Gastroesophageal sphincter (tissue), 4 donors: ENCODE data around the gene MGARP. TPM values are rescaled to one million over a fixed set of nuclear protein-coding genes. Genes with fewer than 3 reads are reported as not detected.
A peak's percentile ranks its signal among the peaks of the same experiment; 100 is the strongest.

Experiments used
- ATAC-seq: fragments of 150-250 bp; one replicate; pipeline ENCODE4 v1.9.1; 2016; ENCODE audit warnings: mild to moderate bottlenecking, moderate library complexity
- H3K27ac ChIP-seq, 4 donors: fragments of 200-600 bp; sonication (generic) in 3 of 4; 1 replicate in 3 of 4; 2 replicates in 1 of 4; pipeline ENCODE4 v1.5.1; 2016 to 2019
- H3K27me3 ChIP-seq: fragments of 200-600 bp; sonication (generic); one replicate; pipeline ENCODE4 v1.5.1; 2019
- H3K36me3 ChIP-seq, 2 donors: fragments of 200-600 bp; sonication (generic); one replicate each; pipeline ENCODE4 v1.5.1; 2019; ENCODE audit warnings: control low read depth in 1 of 2
- H3K4me1 ChIP-seq, 3 donors: fragments of 200-600 bp; sonication (generic); 1 replicate in 2 of 3; 2 replicates in 1 of 3; pipeline ENCODE4 v1.5.1; 2016 to 2019; ENCODE audit warnings: control low read depth in 2 of 3
- H3K4me3 ChIP-seq, 2 donors: fragments of 200-600 bp; sonication (generic); one replicate each; pipeline ENCODE4 v1.5.1; 2019; ENCODE audit warnings: mild to moderate bottlenecking in 1 of 2, moderate library complexity in 1 of 2
- H3K9me3 ChIP-seq, 3 donors: fragments of 200-600 bp; sonication (generic); one replicate each; pipeline ENCODE4 v1.5.1; 2017 to 2019; ENCODE audit warnings: control low read depth in 2 of 3
- EP300 ChIP-seq: sonication (generic); formaldehyde crosslinking; IDR thresholded peaks from one replicate; pipeline ENCODE4 v1.6.1; 2017; ENCODE audit warnings: antibody characterized with exemption, mild to moderate bottlenecking
- POLR2A ChIP-seq, 2 donors: fragments of 450-650 bp; IDR thresholded peaks; one replicate each; pipeline ENCODE4 v1.6.1; 2017; ENCODE audit warnings: antibody characterized with exemption in 2 of 2, mild to moderate bottlenecking in 2 of 2, moderate library complexity in 1 of 2
- POLR2AphosphoS5 ChIP-seq: sonication (generic); formaldehyde crosslinking; IDR thresholded peaks from one replicate; pipeline ENCODE4 v1.6.1; 2017; ENCODE audit warnings: antibody characterized with exemption
- WGBS, 2 donors: methylation state at CpG; one replicate each; pipeline ENCODE4 v1.1.5; 2018; ENCODE audit warnings: low coverage in 1 of 2; 5-methylcytosine and 5-hydroxymethylcytosine counted together
- total RNA-seq, 4 donors: library from RNA; depleted of rRNA; stranded (reverse); fragments of >200 nt; gene quantifications; one replicate each; pipeline ENCODE4 v1.1.0, GENCODE V29; 2016
- TF ChIP-seq, protein P1 (sequence below), 4 experiments: fragments of 200-600 bp in 2 of 4; fragments of 450-650 bp in 2 of 4; sonication (generic) in 1 of 4; IDR thresholded peaks; one replicate each; pipeline ENCODE4 v1.5.1; 2017 to 2019; ENCODE audit warnings: antibody characterized with exemption in 4 of 4, mild to moderate bottlenecking in 2 of 4, moderate library complexity in 2 of 4

The MGARP gene
- total RNA-seq, 4 donors from 2014 or later = 0.94 to 6.5 (median 1.7) TPM

DNA sequence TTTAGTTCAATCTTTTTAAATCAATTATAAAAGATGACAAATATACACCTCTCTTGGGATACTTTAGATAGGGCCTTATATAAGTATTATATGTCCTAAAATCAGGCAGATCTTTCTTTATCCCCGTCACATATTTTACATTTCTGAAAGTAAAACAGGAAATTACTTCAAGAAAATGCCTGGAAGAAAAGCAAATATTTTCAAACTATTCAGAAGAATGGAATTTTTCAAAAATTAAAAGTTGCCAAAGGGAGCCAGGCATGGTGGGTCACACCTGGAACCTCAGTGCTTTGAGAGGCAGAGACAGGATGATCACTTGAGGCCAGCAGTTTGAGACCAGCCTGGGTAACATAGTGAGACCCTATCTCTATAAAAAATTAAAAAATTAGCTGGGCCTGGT, 34.4 kb downstream of the MGARP start:
- TF ChIP-seq POLR2A (IDR thresholded peaks at IDR 0.05) (no peak), EP300 (no peak), POLR2AphosphoS5 (no peak)
- TF ChIP-seq, protein P1, sequence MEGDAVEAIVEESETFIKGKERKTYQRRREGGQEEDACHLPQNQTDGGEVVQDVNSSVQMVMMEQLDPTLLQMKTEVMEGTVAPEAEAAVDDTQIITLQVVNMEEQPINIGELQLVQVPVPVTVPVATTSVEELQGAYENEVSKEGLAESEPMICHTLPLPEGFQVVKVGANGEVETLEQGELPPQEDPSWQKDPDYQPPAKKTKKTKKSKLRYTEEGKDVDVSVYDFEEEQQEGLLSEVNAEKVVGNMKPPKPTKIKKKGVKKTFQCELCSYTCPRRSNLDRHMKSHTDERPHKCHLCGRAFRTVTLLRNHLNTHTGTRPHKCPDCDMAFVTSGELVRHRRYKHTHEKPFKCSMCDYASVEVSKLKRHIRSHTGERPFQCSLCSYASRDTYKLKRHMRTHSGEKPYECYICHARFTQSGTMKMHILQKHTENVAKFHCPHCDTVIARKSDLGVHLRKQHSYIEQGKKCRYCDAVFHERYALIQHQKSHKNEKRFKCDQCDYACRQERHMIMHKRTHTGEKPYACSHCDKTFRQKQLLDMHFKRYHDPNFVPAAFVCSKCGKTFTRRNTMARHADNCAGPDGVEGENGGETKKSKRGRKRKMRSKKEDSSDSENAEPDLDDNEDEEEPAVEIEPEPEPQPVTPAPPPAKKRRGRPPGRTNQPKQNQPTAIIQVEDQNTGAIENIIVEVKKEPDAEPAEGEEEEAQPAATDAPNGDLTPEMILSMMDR (IDR thresholded peaks at IDR 0.05) = no peak
- H3K9me3 ChIP-seq = no peaks in the 10 kb centered on the region
- no peak for ATAC-seq
- H3K27ac ChIP-seq = peak overlapping the region in 2 of 4 donors; percentile 23 to 36
- no peaks in the 10 kb centered on the region for H3K36me3 ChIP-seq
- no peak overlapping the region for H3K4me3 ChIP-seq
- peaks cover 0 to 5% (median 0%) of the 10 kb centered on the region in 3 donors for H3K4me1 ChIP-seq
- 62 to 64% methylated on average over 1 of the region's 1 CpG for WGBS, 2 donors
- H3K27me3 ChIP-seq = no peaks in the 10 kb centered on the region

DNA sequence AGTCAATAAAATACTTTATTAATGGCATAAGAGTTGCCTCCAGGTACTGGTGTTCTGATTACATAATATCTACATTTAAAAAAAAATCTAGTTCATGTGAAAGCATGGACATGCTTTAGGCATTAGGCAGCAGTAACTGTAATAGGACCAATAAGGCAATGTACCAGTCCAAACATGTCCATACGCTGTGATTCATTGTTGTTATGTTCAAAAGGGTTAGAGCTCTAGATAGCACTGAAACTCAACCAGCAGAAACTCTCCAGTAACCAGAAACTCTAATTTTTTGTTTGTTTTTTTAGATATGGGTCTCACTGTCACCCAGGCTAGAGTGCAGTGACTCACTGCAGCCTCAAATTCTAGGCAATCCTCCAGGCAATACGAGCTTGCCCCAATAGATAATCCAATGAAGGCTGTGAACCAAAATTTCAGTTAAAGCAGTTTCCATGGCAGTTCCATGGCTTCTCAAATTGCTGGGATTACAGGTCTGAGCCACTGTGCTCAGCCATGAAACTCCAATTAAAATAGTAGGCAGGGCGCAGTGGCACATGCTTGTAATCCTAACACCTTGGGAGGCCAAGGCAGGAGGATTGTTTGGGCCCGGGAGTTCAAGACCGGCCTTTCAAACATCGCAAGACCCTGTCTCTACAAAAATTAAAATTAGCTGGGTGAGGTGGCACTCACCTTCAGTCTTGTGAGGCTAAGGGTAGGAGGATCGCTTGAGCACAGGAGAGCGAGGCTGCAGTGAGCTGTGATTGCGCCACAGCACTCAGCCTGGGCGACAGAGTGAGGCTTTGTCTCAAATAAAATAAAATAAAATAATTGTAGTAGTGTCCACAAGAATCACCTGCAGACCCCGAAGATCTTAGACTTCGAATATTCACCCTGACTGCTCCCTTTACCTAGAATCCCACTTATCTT, 36.3 kb downstream of the MGARP start:
- Histone ChIP-seq H3K27ac (peak overlapping the region in 1 of 4 donors; percentile 19), H3K4me3 (no peak overlapping the region), H3K36me3 (no peaks in the 10 kb centered on the region), H3K9me3 (no peaks in the 10 kb centered on the region), H3K4me1 (peaks cover 0 to 5% (median 0%) of the 10 kb centered on the region in 3 donors), H3K27me3 (no peaks in the 10 kb centered on the region)
- WGBS, 2 donors = 76 to 96% methylated on average over 7 to 12 of the region's 12 CpGs
- peak; percentile 87 for ATAC-seq
- TF ChIP-seq POLR2AphosphoS5 = peak; percentile 51
- TF ChIP-seq, protein P1 (IDR thresholded peaks at IDR 0.05) = no peak

DNA sequence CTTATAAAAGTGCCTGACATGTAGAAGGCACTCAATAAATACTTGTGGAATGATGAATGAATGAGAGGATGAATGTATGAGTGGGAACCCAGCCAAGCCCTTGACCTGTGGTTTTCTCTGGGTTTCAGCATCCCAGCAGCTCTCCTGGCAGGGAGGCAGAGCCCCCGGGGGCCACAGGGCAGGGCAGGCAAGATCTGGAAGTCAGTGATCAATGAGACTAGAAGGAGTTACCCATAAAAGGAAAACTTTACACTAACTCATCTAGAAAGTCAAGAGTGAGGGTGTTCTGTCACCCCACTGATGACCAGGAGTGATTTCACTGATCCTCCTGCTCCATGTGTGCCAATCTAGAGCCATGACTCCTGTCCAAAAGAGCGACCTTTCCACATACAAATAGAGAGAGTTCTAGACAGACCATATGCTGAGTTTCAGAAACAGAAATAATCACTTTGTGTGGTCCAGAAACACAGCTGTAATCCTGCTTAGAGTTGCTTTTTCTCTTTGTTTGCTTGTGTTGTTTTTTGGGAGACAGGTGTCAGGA, 37.4 kb downstream of the MGARP start:
- Histone ChIP-seq H3K27ac (no peak overlapping the region), H3K4me1 (peaks cover 0 to 5% (median 0%) of the 10 kb centered on the region in 3 donors), H3K4me3 (no peak overlapping the region), H3K27me3 (no peaks in the 10 kb centered on the region), H3K36me3 (no peaks in the 10 kb centered on the region), H3K9me3 (no peaks in the 10 kb centered on the region)
- no peak for ATAC-seq
- TF ChIP-seq, protein P1 (IDR thresholded peaks at IDR 0.05) = no peak
- TF ChIP-seq POLR2A (IDR thresholded peaks at IDR 0.05) = no peak
- no peak for TF ChIP-seq EP300
- no peak for TF ChIP-seq POLR2AphosphoS5
- 54% methylated on average over 2 of the region's 2 CpGs; no CpG with 5 or more reads in 1 of the 2 donors for WGBS, 2 donors

DNA sequence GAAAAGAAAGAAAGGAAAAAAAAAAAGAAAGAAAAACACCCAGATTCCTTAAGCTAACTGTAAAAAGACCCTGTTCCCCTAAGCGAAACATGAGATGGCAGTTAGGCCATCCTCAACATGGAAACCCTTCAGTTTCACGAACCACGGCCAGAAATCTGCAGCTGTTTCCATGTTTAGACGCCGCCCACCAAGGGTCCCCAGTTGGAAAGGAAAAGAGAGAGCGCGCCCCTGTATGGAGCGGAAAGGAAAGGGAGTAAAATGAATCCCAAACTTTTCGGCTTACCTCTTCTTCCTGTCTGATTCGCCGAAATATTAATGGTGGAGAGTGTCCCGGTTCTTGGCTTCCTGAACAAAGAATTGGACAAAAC, 38.3 kb downstream of the MGARP start:
- ATAC-seq = no peak
- 88 to 90% methylated on average over 6 to 10 of the region's 12 CpGs for WGBS, 2 donors
- Histone ChIP-seq H3K27ac (no peak overlapping the region), H3K4me3 (no peak overlapping the region), H3K9me3 (no peaks in the 10 kb centered on the region), H3K4me1 (peaks cover 0 to 5% (median 0%) of the 10 kb centered on the region in 3 donors), H3K36me3 (no peaks in the 10 kb centered on the region), H3K27me3 (no peaks in the 10 kb centered on the region)
- TF ChIP-seq EP300 (no peak), POLR2AphosphoS5 (no peak), POLR2A (IDR thresholded peaks at IDR 0.05) (no peak)
- TF ChIP-seq, protein P1 (IDR thresholded peaks at IDR 0.05) = no peak
